Measurements from ENCODE around the gene USP2.

GRCh38 chr11:119421941-119422808, 40.7 kb upstream of the USP2 start:
- TF ChIP-seq CTCF (IDR thresholded peaks at IDR 0.05; ENCODE audit: low read length) (no peak), EZH2phosphoT487 (IDR thresholded peaks at IDR 0.05; ENCODE audit: low read length) (no peak), EZH2 (optimal IDR thresholded peaks at IDR 0.05; ENCODE audit: low read depth, low read length) (no peak)
